ENCODE measurements around the gene RGP1.
A peak's percentile ranks its signal among the peaks of the same experiment; 100 is the strongest.

The RGP1 gene

GRCh38 chr9:35756275-35757225 is 7.5 kb downstream of the RGP1 start:
- Histone ChIP-seq H3K4me2 (ENCODE audit: low read length) (peak overlapping the region; percentile 99), H3K9me2 (replicated peaks; ENCODE audit: control insufficient read depth, low read length) (no peaks in the 10 kb centered on the region), H3K27ac (ENCODE audit: low read depth, low read length) (peak overlapping the region; percentile 83), H3K79me2 (ENCODE audit: control insufficient read depth, low read length) (peaks cover 17% of the 10 kb centered on the region), H3K27me3 (ENCODE audit: control insufficient read depth, low read length) (no peaks in the 10 kb centered on the region), H3K36me3 (ENCODE audit: control insufficient read depth, low read length) (peaks cover 33% of the 10 kb centered on the region), H4K20me1 (ENCODE audit: control insufficient read depth, insufficient read depth, low read depth, low read length) (no peaks in the 10 kb centered on the region), H3F3A (ENCODE audit: control insufficient read depth, insufficient read depth) (peaks cover 20% of the 10 kb centered on the region), H3K4me1 (ENCODE audit: control insufficient read depth, low read length) (peaks cover 41% of the 10 kb centered on the region), H3K9me3 (ENCODE audit: control insufficient read depth, insufficient read depth, low read length) (no peaks in the 10 kb centered on the region), H3K4me3 (ENCODE audit: low read length) (peak overlapping the region; percentile 85)
- TF ChIP-seq CTCF (IDR thresholded peaks at IDR 0.05; ENCODE audit: low read depth, low read length, poor library complexity, severe bottlenecking) = peak; percentile 96
- TF ChIP-seq EZH2phosphoT487 (IDR thresholded peaks at IDR 0.05; ENCODE audit: borderline replicate concordance, low read length) = no peak

- TF ChIP-seq EZH2phosphoT487 (IDR thresholded peaks at IDR 0.05; ENCODE audit: borderline replicate concordance, low read length) = no peak
- TF ChIP-seq CTCF (IDR thresholded peaks at IDR 0.05; ENCODE audit: low read depth, low read length, poor library complexity, severe bottlenecking) = no peak
- peak overlapping the region; percentile 85 for H3K4me3 ChIP-seq (ENCODE audit: low read length)
- H4K20me1 ChIP-seq (ENCODE audit: control insufficient read depth, insufficient read depth, low read depth, low read length) = no peaks in the 10 kb centered on the region
- H3K27ac ChIP-seq (ENCODE audit: low read depth, low read length) = peak overlapping the region; percentile 83
- peaks cover 21% of the 10 kb centered on the region for H3K79me2 ChIP-seq (ENCODE audit: control insufficient read depth, low read length)
- H3K9me3 ChIP-seq (ENCODE audit: control insufficient read depth, insufficient read depth, low read length) = no peaks in the 10 kb centered on the region
- peaks cover 43% of the 10 kb centered on the region for H3K4me1 ChIP-seq (ENCODE audit: control insufficient read depth, low read length)
- H3K27me3 ChIP-seq (ENCODE audit: control insufficient read depth, low read length) = no peaks in the 10 kb centered on the region
- peaks cover 20% of the 10 kb centered on the region for H3F3A ChIP-seq (ENCODE audit: control insufficient read depth, insufficient read depth)
- peak overlapping the region; percentile 99 for H3K4me2 ChIP-seq (ENCODE audit: low read length)
- peaks cover 25% of the 10 kb centered on the region for H3K36me3 ChIP-seq (ENCODE audit: control insufficient read depth, low read length)
- H3K9me2 ChIP-seq (replicated peaks; ENCODE audit: control insufficient read depth, low read length) = no peaks in the 10 kb centered on the region
Observed at GRCh38 chr9:35757226-35757891, 8.3 kb downstream of the RGP1 start.

GRCh38 chr9:35757892-35758275 is 8.8 kb downstream of the RGP1 start:
- Histone ChIP-seq H3K27me3 (ENCODE audit: control insufficient read depth, low read length) (no peaks in the 10 kb centered on the region), H3K27ac (ENCODE audit: low read depth, low read length) (peak overlapping the region; percentile 83), H3K79me2 (ENCODE audit: control insufficient read depth, low read length) (peaks cover 21% of the 10 kb centered on the region), H3F3A (ENCODE audit: control insufficient read depth, insufficient read depth) (peaks cover 25% of the 10 kb centered on the region), H3K4me3 (ENCODE audit: low read length) (peak overlapping the region; percentile 85), H3K9me3 (ENCODE audit: control insufficient read depth, insufficient read depth, low read length) (no peaks in the 10 kb centered on the region), H3K36me3 (ENCODE audit: control insufficient read depth, low read length) (peaks cover 20% of the 10 kb centered on the region), H3K4me2 (ENCODE audit: low read length) (peak overlapping the region; percentile 99), H3K4me1 (ENCODE audit: control insufficient read depth, low read length) (peaks cover 48% of the 10 kb centered on the region), H4K20me1 (ENCODE audit: control insufficient read depth, insufficient read depth, low read depth, low read length) (no peaks in the 10 kb centered on the region), H3K9me2 (replicated peaks; ENCODE audit: control insufficient read depth, low read length) (no peaks in the 10 kb centered on the region)
- TF ChIP-seq CTCF (IDR thresholded peaks at IDR 0.05; ENCODE audit: low read depth, low read length, poor library complexity, severe bottlenecking) (no peak), EZH2phosphoT487 (IDR thresholded peaks at IDR 0.05; ENCODE audit: borderline replicate concordance, low read length) (no peak)

All from DOHH2 (cell line).